ENCODE results near the gene NR2F6.
A peak's percentile ranks its signal among the peaks of the same experiment; 100 is the strongest.

DNA sequence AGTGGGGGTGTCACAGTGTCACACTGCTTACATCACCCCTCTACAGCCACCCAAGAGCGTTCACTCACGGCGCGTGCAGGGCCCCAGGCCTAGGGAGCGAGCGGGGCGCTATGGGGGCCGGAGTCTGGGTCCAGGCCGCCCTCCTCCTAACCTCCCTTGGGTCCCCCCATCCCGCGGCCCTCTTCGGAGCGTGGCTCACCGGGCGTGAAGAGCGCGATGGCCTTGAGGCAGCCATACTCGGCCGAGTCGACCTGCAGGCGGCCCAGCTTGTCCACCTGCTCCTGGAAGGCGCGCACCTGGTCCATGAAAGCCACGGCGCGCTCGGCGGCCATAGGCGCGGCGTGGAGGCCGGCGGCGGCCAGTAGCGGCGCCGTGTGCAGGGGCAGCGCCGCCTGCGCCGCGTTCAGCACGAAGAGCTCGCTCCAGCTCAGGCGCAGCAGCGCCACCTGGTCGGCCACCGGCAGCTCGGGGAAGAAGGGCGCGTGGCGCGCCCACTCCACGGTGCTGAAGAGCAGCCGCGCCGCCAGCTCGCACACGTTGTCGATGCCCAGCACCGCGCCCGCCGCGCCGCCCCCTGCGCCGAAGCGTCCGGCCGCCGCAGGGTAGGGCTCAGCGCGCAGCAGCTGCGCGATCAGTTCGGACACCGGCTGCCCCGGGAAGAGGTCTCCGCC is 10.3 kb downstream of the NR2F6 start:
- TF ChIP-seq SCRT1 (tag by site-specific recombination; IDR thresholded peaks at IDR 0.05; ENCODE audit: borderline replicate concordance): no peak
- TF ChIP-seq SETDB1 (IDR thresholded peaks at IDR 0.05; ENCODE audit: insufficient read length, low read length): no peak
- no peak for TF ChIP-seq ZNF707 (tag by site-specific recombination; IDR thresholded peaks at IDR 0.05)
- TF ChIP-seq, protein P1, sequence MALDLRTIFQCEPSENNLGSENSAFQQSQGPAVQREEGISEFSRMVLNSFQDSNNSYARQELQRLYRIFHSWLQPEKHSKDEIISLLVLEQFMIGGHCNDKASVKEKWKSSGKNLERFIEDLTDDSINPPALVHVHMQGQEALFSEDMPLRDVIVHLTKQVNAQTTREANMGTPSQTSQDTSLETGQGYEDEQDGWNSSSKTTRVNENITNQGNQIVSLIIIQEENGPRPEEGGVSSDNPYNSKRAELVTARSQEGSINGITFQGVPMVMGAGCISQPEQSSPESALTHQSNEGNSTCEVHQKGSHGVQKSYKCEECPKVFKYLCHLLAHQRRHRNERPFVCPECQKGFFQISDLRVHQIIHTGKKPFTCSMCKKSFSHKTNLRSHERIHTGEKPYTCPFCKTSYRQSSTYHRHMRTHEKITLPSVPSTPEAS (tag by site-specific recombination; IDR thresholded peaks at IDR 0.05): no peak
- TF ChIP-seq ZNF473 (tag by site-specific recombination; IDR thresholded peaks at IDR 0.05): no peak
- TF ChIP-seq GLI4 (tag by site-specific recombination; IDR thresholded peaks at IDR 0.05): no peak
- TF ChIP-seq, protein P2, sequence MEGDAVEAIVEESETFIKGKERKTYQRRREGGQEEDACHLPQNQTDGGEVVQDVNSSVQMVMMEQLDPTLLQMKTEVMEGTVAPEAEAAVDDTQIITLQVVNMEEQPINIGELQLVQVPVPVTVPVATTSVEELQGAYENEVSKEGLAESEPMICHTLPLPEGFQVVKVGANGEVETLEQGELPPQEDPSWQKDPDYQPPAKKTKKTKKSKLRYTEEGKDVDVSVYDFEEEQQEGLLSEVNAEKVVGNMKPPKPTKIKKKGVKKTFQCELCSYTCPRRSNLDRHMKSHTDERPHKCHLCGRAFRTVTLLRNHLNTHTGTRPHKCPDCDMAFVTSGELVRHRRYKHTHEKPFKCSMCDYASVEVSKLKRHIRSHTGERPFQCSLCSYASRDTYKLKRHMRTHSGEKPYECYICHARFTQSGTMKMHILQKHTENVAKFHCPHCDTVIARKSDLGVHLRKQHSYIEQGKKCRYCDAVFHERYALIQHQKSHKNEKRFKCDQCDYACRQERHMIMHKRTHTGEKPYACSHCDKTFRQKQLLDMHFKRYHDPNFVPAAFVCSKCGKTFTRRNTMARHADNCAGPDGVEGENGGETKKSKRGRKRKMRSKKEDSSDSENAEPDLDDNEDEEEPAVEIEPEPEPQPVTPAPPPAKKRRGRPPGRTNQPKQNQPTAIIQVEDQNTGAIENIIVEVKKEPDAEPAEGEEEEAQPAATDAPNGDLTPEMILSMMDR (tag by site-specific recombination; IDR thresholded peaks at IDR 0.05): peak; percentile 65; the same call in 1 of the 2 replicates

Measured in HEK293 (cell line).